ENCODE data around the gene CATSPER2.
"Not testable (repeated sequence)": the region's sequence is repeated elsewhere in the genome, so short reads cannot be mapped to it uniquely, and the experiment has no call there.

CATSPER2 gene

GRCh38 chr15:43626937-43627336 is 21.7 kb downstream of the CATSPER2 start:
- H3K4me3 ChIP-seq (ENCODE audit: low read depth, low read length); H3K36me3 ChIP-seq (ENCODE audit: control insufficient read depth, insufficient read depth, low read length); H3K9me3 ChIP-seq (ENCODE audit: control insufficient read depth, insufficient read depth, low read length); H3K4me1 ChIP-seq (ENCODE audit: control insufficient read depth, insufficient read depth, low read length); H3K9ac ChIP-seq (ENCODE audit: low read depth, low read length); H3K27me3 ChIP-seq (ENCODE audit: control insufficient read depth, insufficient read depth, low read length): not testable (repeated sequence)

GRCh38 chr15:43625106-43625505 is 23.5 kb downstream of the CATSPER2 start:
- H3K36me3 ChIP-seq (ENCODE audit: control insufficient read depth, insufficient read depth, low read length): no peaks in the 10 kb centered on the region
- no peak overlapping the region for H3K4me3 ChIP-seq (ENCODE audit: low read depth, low read length)
- H3K9me3 ChIP-seq (ENCODE audit: control insufficient read depth, insufficient read depth, low read length): no peaks in the 10 kb centered on the region
- no peak overlapping the region for H3K9ac ChIP-seq (ENCODE audit: low read depth, low read length)
- no peaks in the 10 kb centered on the region for H3K4me1 ChIP-seq (ENCODE audit: control insufficient read depth, insufficient read depth, low read length)
- H3K27me3 ChIP-seq (ENCODE audit: control insufficient read depth, insufficient read depth, low read length): no peaks in the 10 kb centered on the region

GRCh38 chr15:43622068-43622799 is 26.4 kb downstream of the CATSPER2 start:
- H3K4me3 ChIP-seq (ENCODE audit: low read depth, low read length); H3K9me3 ChIP-seq (ENCODE audit: control insufficient read depth, insufficient read depth, low read length); H3K9ac ChIP-seq (ENCODE audit: low read depth, low read length); H3K27me3 ChIP-seq (ENCODE audit: control insufficient read depth, insufficient read depth, low read length); H3K36me3 ChIP-seq (ENCODE audit: control insufficient read depth, insufficient read depth, low read length); H3K4me1 ChIP-seq (ENCODE audit: control insufficient read depth, insufficient read depth, low read length): not testable (repeated sequence)

- H3K9ac ChIP-seq (ENCODE audit: low read depth, low read length); H3K4me1 ChIP-seq (ENCODE audit: control insufficient read depth, insufficient read depth, low read length); H3K36me3 ChIP-seq (ENCODE audit: control insufficient read depth, insufficient read depth, low read length); H3K4me3 ChIP-seq (ENCODE audit: low read depth, low read length); H3K27me3 ChIP-seq (ENCODE audit: control insufficient read depth, insufficient read depth, low read length); H3K9me3 ChIP-seq (ENCODE audit: control insufficient read depth, insufficient read depth, low read length): not testable (repeated sequence)
These were observed 29.9 kb downstream of the CATSPER2 start, which contains the start of gene STRC for GRCh38 chr15:43618700-43619099. TSS of gene STRC (minus strand) at chr15:43618800. CDS start at chr15:43618722, 78 bp downstream.

DNA sequence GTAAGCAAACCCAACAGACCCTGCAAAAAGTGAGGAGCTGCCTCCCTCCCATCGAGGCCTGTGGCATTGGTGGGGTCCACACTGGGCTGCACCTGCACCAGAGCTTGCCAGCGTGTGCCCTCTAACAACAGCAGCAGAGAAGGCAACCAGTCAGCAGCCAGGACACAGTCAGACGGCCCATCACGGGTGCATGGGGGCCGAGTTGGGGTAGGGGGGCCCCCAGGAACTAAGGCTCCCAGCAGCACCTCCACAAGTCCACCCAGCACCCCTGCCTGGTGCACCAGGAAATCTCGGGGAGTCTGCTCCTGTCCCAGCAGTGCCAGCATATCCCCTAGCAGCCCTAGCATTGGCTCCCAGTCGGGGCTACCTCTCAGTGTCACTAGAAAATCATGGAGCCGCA is 30.9 kb downstream of the CATSPER2 start:
- not testable (repeated sequence) for H3K4me1 ChIP-seq (ENCODE audit: control insufficient read depth, insufficient read depth, low read length); H3K27me3 ChIP-seq (ENCODE audit: control insufficient read depth, insufficient read depth, low read length); H3K4me3 ChIP-seq (ENCODE audit: low read depth, low read length); H3K9ac ChIP-seq (ENCODE audit: low read depth, low read length); H3K9me3 ChIP-seq (ENCODE audit: control insufficient read depth, insufficient read depth, low read length); H3K36me3 ChIP-seq (ENCODE audit: control insufficient read depth, insufficient read depth, low read length)

- H3K36me3 ChIP-seq (ENCODE audit: control insufficient read depth, insufficient read depth, low read length); H3K4me1 ChIP-seq (ENCODE audit: control insufficient read depth, insufficient read depth, low read length); H3K4me3 ChIP-seq (ENCODE audit: low read depth, low read length); H3K9ac ChIP-seq (ENCODE audit: low read depth, low read length); H3K9me3 ChIP-seq (ENCODE audit: control insufficient read depth, insufficient read depth, low read length); H3K27me3 ChIP-seq (ENCODE audit: control insufficient read depth, insufficient read depth, low read length): not testable (repeated sequence)
These were observed 46.4 kb downstream of the CATSPER2 start for GRCh38 chr15:43602233-43602632.

- H3K4me1 ChIP-seq (ENCODE audit: control insufficient read depth, insufficient read depth, low read length); H3K9ac ChIP-seq (ENCODE audit: low read depth, low read length); H3K4me3 ChIP-seq (ENCODE audit: low read depth, low read length); H3K36me3 ChIP-seq (ENCODE audit: control insufficient read depth, insufficient read depth, low read length); H3K27me3 ChIP-seq (ENCODE audit: control insufficient read depth, insufficient read depth, low read length); H3K9me3 ChIP-seq (ENCODE audit: control insufficient read depth, insufficient read depth, low read length): not testable (repeated sequence)
These were observed 48.4 kb downstream of the CATSPER2 start for GRCh38 chr15:43600200-43600599.

GRCh38 chr15:43599131-43599530 is 49.5 kb downstream of the CATSPER2 start:
- not testable (repeated sequence) for H3K9me3 ChIP-seq (ENCODE audit: control insufficient read depth, insufficient read depth, low read length); H3K4me1 ChIP-seq (ENCODE audit: control insufficient read depth, insufficient read depth, low read length); H3K9ac ChIP-seq (ENCODE audit: low read depth, low read length); H3K27me3 ChIP-seq (ENCODE audit: control insufficient read depth, insufficient read depth, low read length); H3K36me3 ChIP-seq (ENCODE audit: control insufficient read depth, insufficient read depth, low read length); H3K4me3 ChIP-seq (ENCODE audit: low read depth, low read length)

GRCh38 chr15:43593328-43594190 is 55.1 kb downstream of the CATSPER2 start, which contains the start of gene CKMT1B:
TSS of gene CKMT1B (plus strand) at chr15:43594027. CDS start at chr15:43594219, 192 bp downstream.
- H3K4me3 ChIP-seq (ENCODE audit: low read depth, low read length); H3K4me1 ChIP-seq (ENCODE audit: control insufficient read depth, insufficient read depth, low read length); H3K9ac ChIP-seq (ENCODE audit: low read depth, low read length): not testable (repeated sequence)

DNA sequence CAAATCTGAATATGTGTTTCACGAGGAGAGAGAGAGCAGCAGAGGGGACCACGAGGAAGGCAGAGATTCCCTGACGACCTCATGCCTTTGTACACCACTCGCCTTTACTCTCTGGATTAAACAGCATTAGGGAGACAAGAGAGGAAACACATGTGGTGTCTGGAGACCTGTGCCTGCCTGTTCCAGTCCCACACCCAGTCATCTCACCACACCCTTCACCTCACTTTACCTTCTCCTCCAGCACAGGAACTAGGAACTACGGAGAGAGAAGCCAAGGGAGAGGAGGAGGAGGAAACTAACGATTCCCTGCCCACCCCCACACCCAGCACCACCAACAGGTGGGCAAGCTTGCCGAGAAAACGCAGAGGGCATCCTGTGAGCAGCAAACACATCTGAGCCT is 55.8 kb downstream of the CATSPER2 start:
- not testable (repeated sequence) for H3K4me1 ChIP-seq (ENCODE audit: control insufficient read depth, insufficient read depth, low read length); H3K27me3 ChIP-seq (ENCODE audit: control insufficient read depth, insufficient read depth, low read length)

More at GRCh38 chr15:43593328-43594190, 55.1 kb downstream of the CATSPER2 start, which contains the start of gene CKMT1B:
- not testable (repeated sequence) for H3K27me3 ChIP-seq (ENCODE audit: control insufficient read depth, insufficient read depth, low read length); H3K36me3 ChIP-seq (ENCODE audit: control insufficient read depth, insufficient read depth, low read length); H3K9me3 ChIP-seq (ENCODE audit: control insufficient read depth, insufficient read depth, low read length)

DNA sequence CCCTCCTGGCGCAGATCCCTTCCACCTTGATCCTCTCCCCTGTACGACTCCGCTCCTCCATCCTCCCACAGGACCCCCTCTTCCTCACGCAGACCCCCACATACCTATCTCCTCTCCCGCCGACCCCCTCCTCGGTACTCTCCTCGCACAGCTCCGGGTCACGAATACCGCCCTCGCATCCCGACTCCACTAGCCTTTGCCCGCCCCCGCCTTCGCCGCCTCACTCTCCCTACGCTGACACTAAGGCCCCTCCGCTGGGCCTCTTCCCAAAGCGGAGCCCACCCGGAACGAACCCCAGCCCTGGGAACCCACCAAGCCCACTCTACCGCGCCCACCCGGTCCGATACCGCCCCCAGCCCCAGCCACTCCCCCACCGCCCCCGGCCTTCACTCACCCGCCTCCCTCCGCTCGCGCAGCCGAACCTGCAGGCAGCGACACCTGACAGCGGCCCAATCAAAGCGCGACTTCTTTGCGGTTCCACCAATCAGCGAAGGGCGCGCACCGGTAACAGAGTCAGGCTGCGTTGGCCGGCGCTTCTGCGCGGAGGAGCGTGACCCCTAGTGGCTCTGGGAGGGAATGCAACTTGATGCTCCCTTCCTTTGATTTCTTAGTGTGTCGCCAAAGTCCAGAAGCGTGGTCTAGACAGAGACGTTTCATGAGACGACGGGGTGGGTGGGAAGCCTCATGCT is 58.7 kb downstream of the CATSPER2 start, which contains the start of gene PPIP5K1:
Gene PPIP5K1, minus strand, starts transcription at position 431 of the 689 bp plus-strand sequence. CDS start 5,704 bp downstream, outside the sequence.
- H3K27me3 ChIP-seq (ENCODE audit: control insufficient read depth, insufficient read depth, low read length); H3K4me3 ChIP-seq (ENCODE audit: low read depth, low read length); H3K9ac ChIP-seq (ENCODE audit: low read depth, low read length); H3K36me3 ChIP-seq (ENCODE audit: control insufficient read depth, insufficient read depth, low read length); H3K4me1 ChIP-seq (ENCODE audit: control insufficient read depth, insufficient read depth, low read length); H3K9me3 ChIP-seq (ENCODE audit: control insufficient read depth, insufficient read depth, low read length): not testable (repeated sequence)

More for the DNA sequence above, 55.8 kb downstream of the CATSPER2 start:
- not testable (repeated sequence) for H3K36me3 ChIP-seq (ENCODE audit: control insufficient read depth, insufficient read depth, low read length); H3K9me3 ChIP-seq (ENCODE audit: control insufficient read depth, insufficient read depth, low read length); H3K9ac ChIP-seq (ENCODE audit: low read depth, low read length); H3K4me3 ChIP-seq (ENCODE audit: low read depth, low read length)

Data from iPS-15b (cell line).